Measurements from ENCODE around the gene ASB1. TPM values are rescaled to one million over a fixed set of nuclear protein-coding genes. Genes with fewer than 3 reads are reported as not detected.

ASB1 gene
- total and polyA plus RNA-seq, 2 of the 13 experiments (the other 11 are each of a cell fraction or from before 2014, with no cell fraction given) = 48.6 to 49.2 TPM

GRCh38 chr2:238449909-238450417, 23.2 kb downstream of the ASB1 start (continued):
- TF ChIP-seq ZHX2 (IDR thresholded peaks at IDR 0.05; ENCODE audit: low read depth) (peak; percentile 69; the same call in 1 of the 2 replicates), ZHX2 (CRISPR knock-in tag; IDR thresholded peaks at IDR 0.05; ENCODE audit: borderline replicate concordance) (no peak), ZNF251 (CRISPR knock-in tag; IDR thresholded peaks at IDR 0.05) (no peak), TOPORS (CRISPR knock-in tag; IDR thresholded peaks at IDR 0.05) (peak; percentile 92; the same call in 1 of the 2 replicates), KAT2B (IDR thresholded peaks at IDR 0.05; ENCODE audit: borderline replicate concordance, low read depth, low read length) (no peak), SNAPC4 (CRISPR knock-in tag; IDR thresholded peaks at IDR 0.05) (no peak; the same call in 1 of the 2 replicates), HNRNPL (IDR thresholded peaks at IDR 0.05; ENCODE audit: low read depth, low read length) (no peak), ZNF776 (CRISPR knock-in tag; IDR thresholded peaks at IDR 0.05) (no peak), GATAD2A (CRISPR knock-in tag; IDR thresholded peaks at IDR 0.05) (peak; percentile 100), CBX5 (CRISPR knock-in tag; IDR thresholded peaks at IDR 0.05; ENCODE audit: borderline replicate concordance) (peak; percentile 97), ARNT (IDR thresholded peaks at IDR 0.05) (no peak), KDM3A (CRISPR knock-in tag; IDR thresholded peaks at IDR 0.05; ENCODE audit: low read depth) (peak; percentile 86), TCF7 (IDR thresholded peaks at IDR 0.05; ENCODE audit: low read depth) (peak; percentile 7; the same call in 1 of the 2 replicates), ZNF737 (CRISPR knock-in tag; IDR thresholded peaks at IDR 0.05; ENCODE audit: borderline replicate concordance) (no peak), ZFP90 (CRISPR knock-in tag; IDR thresholded peaks at IDR 0.05; ENCODE audit: borderline replicate concordance) (peak; percentile 97), REPIN1 (CRISPR knock-in tag; IDR thresholded peaks at IDR 0.05; ENCODE audit: borderline replicate concordance, low read depth) (peak; percentile 97), NONO (IDR thresholded peaks at IDR 0.05) (no peak), NONO (CRISPR knock-in tag; conservative IDR thresholded peaks at IDR 0.05) (peak; percentile 100), CBX1 (IDR thresholded peaks at IDR 0.05; ENCODE audit: low read depth) (peak; percentile 67)
- TF ChIP-seq, protein P1, sequence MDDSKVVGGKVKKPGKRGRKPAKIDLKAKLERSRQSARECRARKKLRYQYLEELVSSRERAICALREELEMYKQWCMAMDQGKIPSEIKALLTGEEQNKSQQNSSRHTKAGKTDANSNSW (CRISPR knock-in tag; IDR thresholded peaks at IDR 0.05; ENCODE audit: borderline replicate concordance) = no peak

Data from HepG2 (cell line).